ENCODE data around the gene MC1R.

The MC1R gene

GRCh38 chr16:89905511-89906139 lies 13.0 kb upstream of the MC1R start:
- Histone ChIP-seq H3K79me2 (ENCODE audit: insufficient read depth, low read length) (no peaks in the 10 kb centered on the region), H3K4me2 (ENCODE audit: insufficient read depth, low read length) (no peak overlapping the region), H3K9me3 (ENCODE audit: insufficient read depth, low read length, severe bottlenecking) (no peaks in the 10 kb centered on the region), H3K9ac (ENCODE audit: low read depth, low read length) (no peak overlapping the region), H3K36me3 (ENCODE audit: insufficient read depth, low read length) (peaks cover 75% of the 10 kb centered on the region), H3K27ac (ENCODE audit: low read length) (no peak overlapping the region), H3K4me1 (ENCODE audit: insufficient read depth, low read length) (no peaks in the 10 kb centered on the region), H4K20me1 (ENCODE audit: insufficient read depth, low read length) (peaks cover 23% of the 10 kb centered on the region), H2AFZ (ENCODE audit: low read depth, low read length) (no peak overlapping the region), H3K27me3 (ENCODE audit: insufficient read depth, low read length, poor library complexity) (no peaks in the 10 kb centered on the region), H3K4me3 (ENCODE audit: low read depth in 1 of 2, low read length in 2 of 2) (no peak overlapping the region)
- ATAC-seq (ENCODE audit: insufficient read depth, low read depth) (no peak), DNase-seq (no peak)
- TF ChIP-seq CTCF (IDR thresholded peaks at IDR 0.05; ENCODE audit: borderline replicate concordance, extremely low read depth, low read length, poor library complexity, severe bottlenecking) (no peak), EZH2 (IDR thresholded peaks at IDR 0.05; ENCODE audit: borderline replicate concordance, low read depth, low read length, severe bottlenecking) (no peak)

- Histone ChIP-seq H3K4me1 (ENCODE audit: insufficient read depth, low read length) (no peaks in the 10 kb centered on the region), H3K4me2 (ENCODE audit: insufficient read depth, low read length) (no peak overlapping the region), H3K4me3 (ENCODE audit: low read depth in 1 of 2, low read length in 2 of 2) (no peak overlapping the region), H3K27ac (ENCODE audit: low read length) (no peak overlapping the region), H3K79me2 (ENCODE audit: insufficient read depth, low read length) (no peaks in the 10 kb centered on the region), H3K36me3 (ENCODE audit: insufficient read depth, low read length) (peaks cover 76% of the 10 kb centered on the region), H2AFZ (ENCODE audit: low read depth, low read length) (no peak overlapping the region), H3K9me3 (ENCODE audit: insufficient read depth, low read length, severe bottlenecking) (no peaks in the 10 kb centered on the region), H4K20me1 (ENCODE audit: insufficient read depth, low read length) (peaks cover 24% of the 10 kb centered on the region), H3K9ac (ENCODE audit: low read depth, low read length) (no peak overlapping the region), H3K27me3 (ENCODE audit: insufficient read depth, low read length, poor library complexity) (no peaks in the 10 kb centered on the region)
- DNase-seq (no peak), ATAC-seq (ENCODE audit: insufficient read depth, low read depth) (no peak)
- TF ChIP-seq EZH2 (IDR thresholded peaks at IDR 0.05; ENCODE audit: borderline replicate concordance, low read depth, low read length, severe bottlenecking) (no peak), CTCF (IDR thresholded peaks at IDR 0.05; ENCODE audit: borderline replicate concordance, extremely low read depth, low read length, poor library complexity, severe bottlenecking) (no peak)
These were observed 12.3 kb upstream of the MC1R start for GRCh38 chr16:89906140-89907025.

GRCh38 chr16:89907055-89907814 lies 11.4 kb upstream of the MC1R start:
- ATAC-seq (ENCODE audit: insufficient read depth, low read depth) (no peak), DNase-seq (no peak)
- Histone ChIP-seq H3K27me3 (ENCODE audit: insufficient read depth, low read length, poor library complexity) (no peaks in the 10 kb centered on the region), H4K20me1 (ENCODE audit: insufficient read depth, low read length) (peaks cover 30% of the 10 kb centered on the region), H3K4me3 (ENCODE audit: low read depth in 1 of 2, low read length in 2 of 2) (no peak overlapping the region), H3K27ac (ENCODE audit: low read length) (no peak overlapping the region), H3K9ac (ENCODE audit: low read depth, low read length) (no peak overlapping the region), H3K4me1 (ENCODE audit: insufficient read depth, low read length) (no peaks in the 10 kb centered on the region), H3K79me2 (ENCODE audit: insufficient read depth, low read length) (no peaks in the 10 kb centered on the region), H3K36me3 (ENCODE audit: insufficient read depth, low read length) (peaks cover 81% of the 10 kb centered on the region), H3K4me2 (ENCODE audit: insufficient read depth, low read length) (no peak overlapping the region), H2AFZ (ENCODE audit: low read depth, low read length) (no peak overlapping the region), H3K9me3 (ENCODE audit: insufficient read depth, low read length, severe bottlenecking) (no peaks in the 10 kb centered on the region)
- TF ChIP-seq EZH2 (IDR thresholded peaks at IDR 0.05; ENCODE audit: borderline replicate concordance, low read depth, low read length, severe bottlenecking): no peak
- no peak for TF ChIP-seq CTCF (IDR thresholded peaks at IDR 0.05; ENCODE audit: borderline replicate concordance, extremely low read depth, low read length, poor library complexity, severe bottlenecking)

Measured in DND-41 (cell line).